ENCODE data around the gene TNFAIP8L2.

GRCh38 chr1:151143057-151143435 lies 13.4 kb upstream of the TNFAIP8L2 start:
- no peak for TF ChIP-seq POLR2A (IDR thresholded peaks at IDR 0.05)
- no peak for TF ChIP-seq CTCF (IDR thresholded peaks at IDR 0.05)
